ENCODE results near the gene EID2B.

EID2B gene

DNA sequence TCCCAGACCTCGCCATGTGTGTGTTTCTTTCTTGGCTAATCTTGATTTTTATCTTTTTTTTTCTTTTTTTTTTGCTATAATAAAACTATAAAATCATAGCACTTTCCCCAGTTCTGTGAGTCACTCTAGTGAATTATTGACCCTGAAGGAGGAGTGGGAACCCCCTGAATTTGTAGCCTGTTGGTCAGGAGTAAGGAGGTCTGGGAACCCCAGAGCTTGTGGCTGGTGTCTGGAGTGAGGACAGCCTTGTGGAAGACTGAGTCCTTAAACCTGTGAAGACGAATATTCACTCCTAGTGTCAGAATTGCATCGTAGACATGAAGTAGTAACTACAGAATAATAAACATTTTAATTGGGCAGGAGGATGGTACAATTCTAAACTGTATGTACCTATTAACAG is 7.4 kb downstream of the EID2B start:
- DNase-seq, result no peak

DNA sequence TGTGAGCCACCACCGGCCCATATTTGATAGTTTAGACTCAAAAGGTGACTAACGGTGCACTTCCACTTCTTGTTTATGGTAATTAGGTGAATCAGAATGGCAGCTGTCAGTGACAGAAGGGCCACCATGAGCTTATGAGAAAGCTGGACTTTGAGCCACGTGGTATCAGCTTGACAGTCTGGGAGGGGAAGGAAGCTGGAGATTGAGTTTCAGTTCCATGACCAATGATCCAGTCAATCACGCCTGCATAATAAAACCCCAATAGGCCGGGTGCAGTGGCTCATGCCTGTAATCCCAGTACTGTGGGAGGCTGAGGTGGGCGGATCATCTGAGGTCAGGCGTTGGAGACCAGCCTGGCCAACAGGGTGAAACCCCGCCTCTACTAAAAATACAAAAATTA is 8.2 kb downstream of the EID2B start:
- DNase-seq, result no peak

DNA sequence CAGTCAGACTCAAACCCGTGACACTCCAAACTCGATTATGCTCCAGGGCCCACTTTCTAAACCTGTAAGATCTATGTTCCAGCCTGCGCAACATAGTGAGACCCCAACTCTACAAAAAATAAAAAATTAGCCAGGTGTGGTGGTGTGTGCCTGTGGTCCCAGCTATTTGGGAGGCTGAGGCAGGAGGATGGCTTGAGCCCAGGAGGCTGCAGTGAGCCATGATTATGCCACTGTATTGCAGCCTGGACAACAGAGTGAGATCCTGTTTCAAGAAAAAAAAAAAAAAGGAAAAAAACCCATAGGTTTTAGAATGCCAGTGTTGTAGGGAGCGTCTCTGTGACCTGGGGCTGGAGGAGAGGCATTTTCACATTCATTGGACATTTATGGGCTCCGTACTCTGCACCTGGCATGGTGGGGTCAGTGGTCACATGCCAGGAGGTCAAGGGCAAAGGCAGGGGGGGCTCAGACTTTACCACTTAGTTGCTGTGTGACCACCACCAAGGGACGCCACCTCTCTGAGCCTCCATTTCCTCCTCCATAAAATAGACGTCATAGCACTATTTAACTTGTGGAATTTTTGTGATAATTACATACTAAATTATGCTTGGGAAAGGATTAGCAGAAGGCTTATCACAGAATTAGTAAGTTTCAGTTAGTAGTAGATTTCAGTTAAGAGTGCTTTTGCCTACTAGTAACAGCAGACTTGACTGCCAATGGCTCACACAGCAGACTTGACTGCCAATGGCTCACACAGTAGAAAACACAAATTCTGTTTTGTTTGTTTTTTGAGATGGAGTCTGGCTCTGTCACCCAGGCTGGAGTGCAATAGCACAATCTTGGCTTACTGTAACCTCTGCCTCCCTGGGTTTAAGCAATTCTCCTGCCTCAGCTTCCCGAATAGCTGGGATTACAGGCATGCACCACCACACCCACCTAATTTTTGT is 11.8 kb downstream of the EID2B start:
- DNase-seq, result no peak

DNA sequence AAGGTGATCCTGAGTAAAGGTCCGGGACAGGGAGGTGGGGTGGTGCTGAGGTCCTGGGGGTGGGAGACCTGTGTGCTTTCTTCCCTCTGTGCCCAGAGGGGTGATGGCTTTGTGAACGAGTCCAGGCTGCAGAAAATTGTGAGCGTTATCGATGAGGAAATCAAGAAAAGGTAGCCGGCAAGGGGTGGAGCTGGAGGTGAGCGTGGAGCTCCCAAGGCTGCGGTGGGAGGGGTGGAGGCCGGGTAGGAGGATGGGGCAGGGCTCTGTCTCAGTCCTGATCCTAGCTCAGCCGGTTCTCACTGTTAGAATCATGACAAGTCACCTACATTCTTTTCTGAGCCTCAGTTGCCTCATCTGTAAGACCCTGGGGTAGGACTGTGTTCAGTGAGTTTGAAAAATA is 13.7 kb downstream of the EID2B start:
- DNase-seq, result no peak

DNA sequence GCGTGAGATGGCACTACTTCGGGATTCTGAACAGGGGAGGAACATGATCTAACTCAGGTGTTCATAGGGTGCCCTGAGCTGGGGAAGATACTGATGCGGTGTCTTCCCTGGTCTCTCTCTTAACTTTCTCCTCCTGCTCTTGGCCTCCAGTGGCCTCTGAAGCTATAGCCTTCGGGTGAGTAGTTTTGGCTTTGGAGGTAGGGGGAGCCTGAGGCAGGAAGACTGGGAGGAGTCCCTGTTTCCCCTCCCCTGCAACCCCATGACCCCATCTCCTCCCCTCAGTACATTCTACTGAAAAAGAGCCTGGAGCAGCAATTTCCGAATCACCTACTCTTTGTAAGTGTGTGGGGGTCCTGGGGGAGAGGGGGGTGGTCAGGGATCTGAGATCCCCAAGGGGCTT is 14.2 kb downstream of the EID2B start:
- DNase-seq, result no peak

DNA sequence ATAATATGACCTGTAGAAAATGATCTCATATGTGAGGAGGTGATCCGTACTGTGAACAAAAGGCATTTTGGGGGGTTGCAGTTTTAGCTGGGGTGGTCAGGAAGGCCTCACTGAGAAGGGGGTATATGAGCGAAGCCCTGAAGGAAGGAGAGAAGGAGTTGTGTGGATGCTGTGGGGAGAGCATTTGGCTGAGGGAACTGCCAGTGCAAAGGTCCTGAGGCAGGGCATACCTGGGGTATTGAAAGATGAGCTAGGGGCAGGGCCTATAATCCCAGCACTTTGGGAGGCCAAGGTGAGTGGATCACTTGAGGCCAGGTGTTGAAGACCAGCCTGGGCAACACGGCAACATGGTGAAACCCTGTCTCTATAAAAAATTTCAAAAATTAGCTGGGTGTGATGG is 15.2 kb downstream of the EID2B start:
- DNase-seq, result no peak

DNA sequence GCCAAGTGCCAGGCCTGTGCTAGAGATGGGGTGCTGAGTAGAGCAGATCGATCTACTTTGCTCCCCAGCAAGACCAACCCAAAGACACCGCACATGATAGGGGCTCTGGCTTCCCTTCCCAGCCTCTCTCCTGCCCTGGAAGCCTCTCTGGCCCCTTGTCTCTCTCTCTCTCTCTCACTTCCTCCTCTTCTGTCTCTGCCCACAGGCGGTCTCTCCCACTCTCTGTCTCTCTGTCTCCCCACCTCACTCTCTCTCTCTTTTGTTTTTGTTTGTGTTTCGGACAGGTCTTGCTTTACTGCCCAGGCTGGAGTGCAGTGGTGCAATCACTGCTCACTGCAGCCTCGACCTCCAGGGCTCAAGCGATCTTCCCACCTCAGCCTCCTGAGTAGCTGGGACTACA is 16.4 kb downstream of the EID2B start:
- no peak for DNase-seq

DNA sequence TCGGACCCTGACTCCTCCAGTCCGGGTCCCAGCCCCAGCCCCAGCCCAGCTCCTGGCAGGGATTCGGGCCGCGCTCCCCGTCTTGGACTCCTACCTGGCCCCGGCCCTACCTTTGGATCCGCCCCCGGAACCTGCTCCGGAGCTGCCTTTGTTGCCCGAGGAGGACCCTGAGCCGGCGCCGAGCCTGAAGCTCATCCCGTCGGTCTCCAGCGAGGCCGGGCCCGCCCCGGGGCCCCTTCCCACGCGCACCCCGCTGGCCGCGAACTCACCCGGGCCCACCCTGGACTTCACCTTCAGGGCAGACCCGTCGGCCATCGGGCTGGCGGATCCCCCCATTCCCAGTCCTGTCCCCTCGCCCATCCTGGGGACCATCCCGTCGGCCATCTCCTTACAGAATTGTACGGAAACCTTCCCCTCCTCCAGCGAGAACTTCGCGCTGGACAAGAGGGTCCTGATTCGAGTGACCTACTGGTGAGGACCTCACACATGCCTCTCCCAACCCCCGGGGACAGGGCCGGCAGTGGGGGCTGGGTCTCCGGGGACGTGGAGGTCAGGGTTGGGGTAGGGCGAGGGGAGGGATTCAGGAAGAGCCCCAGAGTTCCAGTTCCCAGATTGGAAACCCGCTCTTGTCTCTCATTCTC is 17.0 kb downstream of the EID2B start:
- DNase-seq, result no peak

DNA sequence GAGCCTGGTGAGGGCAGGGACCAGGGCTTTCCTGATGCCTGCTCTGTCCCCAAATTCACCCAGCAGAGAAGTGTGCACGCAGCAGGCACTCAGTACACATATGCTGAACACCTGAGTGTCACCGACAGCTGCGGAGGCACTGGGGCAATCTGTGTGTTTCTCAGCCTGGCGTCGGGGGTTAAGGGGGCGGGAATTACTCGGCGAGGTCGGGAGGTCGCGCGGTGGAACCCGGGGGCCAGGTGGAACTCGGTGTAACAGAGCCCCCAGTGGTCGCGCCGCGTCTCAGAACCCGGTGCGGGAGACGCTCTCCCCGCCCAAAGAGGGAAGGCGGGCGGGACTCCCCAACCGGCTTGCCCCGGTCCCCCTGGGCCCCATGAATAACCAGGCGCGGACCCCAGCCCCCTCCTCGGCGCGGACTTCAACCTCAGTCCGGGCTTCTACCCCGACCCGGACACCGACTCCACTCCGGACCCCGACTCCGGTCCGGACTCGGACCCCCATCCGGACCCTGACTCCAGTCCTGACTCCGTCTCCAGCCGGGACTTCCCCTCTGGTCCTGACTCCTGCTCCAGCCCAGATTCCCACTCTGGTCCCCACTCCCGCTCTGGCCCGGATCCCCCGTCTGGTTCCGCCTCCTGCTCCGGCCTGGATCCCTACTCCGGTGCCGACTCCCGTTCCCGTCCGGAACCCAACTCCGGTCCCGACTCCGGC is 17.7 kb downstream of the EID2B start, which contains the start of gene SELENOV:
TSS of gene SELENOV (plus strand) at position 300 of the 711 bp plus-strand sequence. CDS start at position 374, 74 bp downstream.
- peak; percentile 36 for DNase-seq

DNA sequence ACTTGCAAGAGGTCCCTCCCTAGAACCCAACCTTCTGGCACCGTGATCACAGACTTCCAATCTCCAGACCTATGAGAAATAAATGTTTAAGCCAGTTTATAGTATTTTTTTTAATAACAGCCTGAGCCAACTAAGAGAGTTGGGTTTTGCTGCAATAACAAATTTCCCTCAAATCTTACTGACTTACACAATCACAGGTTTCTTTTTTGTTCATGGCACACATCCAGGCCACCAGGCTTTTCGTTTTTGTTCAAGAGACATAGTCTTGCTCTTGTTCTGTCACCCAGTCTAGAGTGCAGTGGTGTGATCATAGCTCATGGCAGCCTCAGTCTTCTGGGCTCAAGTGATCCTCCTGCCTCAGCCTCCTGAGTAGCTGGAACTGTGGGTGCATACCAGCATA is 19.7 kb downstream of the EID2B start:
- no peak for DNase-seq

DNA sequence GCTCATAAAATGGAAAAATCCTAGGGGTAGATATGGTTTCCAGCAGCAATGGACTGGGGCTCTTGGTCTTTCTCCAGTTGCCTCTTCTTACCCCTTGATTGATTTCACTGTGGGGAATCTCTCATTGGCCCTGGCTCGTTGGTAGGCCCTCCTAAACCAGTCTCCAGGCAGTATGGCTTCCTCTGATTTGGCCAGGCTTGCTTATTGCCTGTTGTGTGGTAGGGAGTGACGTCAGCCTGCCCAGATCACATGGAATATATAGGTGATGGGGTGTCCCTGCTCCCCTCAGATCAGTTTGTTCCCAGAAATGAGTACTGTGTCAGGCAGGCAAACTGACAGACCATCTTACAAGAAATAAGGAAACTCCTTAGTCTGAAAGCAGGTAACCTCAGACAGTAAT is 23.4 kb downstream of the EID2B start:
- DNase-seq, result no peak

DNA sequence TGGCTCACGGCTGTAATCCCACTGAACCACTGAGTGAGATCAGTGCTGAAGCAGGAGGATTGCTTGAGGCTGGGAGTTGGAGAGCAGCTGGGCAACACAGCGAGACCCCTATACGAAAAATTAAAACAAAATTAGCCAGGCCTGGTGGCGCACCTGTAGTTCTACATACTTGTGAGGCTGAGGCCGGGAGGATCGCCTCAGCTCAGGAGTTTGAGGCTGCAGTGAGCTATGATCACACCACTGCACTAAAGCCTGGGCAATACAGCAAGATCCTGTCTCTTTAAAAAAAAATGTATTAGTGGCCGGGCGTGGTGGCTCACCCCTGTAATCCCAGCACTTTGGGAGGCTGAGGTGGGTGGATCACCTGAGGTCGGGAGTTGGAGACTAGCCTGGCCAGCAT is 24.0 kb downstream of the EID2B start:
- no peak for DNase-seq

DNA sequence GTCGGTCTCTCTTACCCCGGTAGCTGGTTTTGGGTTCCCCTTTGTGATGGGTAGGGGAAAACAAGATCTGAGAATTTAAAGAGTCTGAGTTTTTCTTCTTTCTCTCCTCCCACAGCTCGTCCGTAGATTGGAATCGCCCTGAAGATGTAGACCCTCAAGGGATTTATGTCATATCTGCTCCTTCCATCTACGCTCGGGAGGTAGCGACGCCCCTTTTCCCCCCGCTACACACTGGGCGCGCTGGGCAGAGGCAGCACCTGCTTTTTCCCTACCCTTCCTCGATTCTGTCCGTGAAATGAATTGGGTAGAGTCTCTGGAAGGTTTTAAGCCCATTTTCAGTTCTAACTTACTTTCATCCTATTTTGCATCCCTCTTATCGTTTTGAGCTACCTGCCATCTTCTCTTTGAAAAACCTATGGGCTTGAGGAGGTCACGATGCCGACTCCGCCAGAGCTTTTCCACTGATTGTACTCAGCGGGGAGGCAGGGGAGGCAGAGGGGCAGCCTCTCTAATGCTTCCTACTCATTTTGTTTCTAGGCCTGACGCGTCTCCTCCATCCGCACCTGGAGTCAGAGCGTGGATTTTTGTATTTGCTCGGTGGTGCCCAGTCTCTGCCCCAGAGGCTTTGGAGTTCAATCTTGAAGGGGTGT is 24.8 kb downstream of the EID2B start:
- no peak for DNase-seq

DNA sequence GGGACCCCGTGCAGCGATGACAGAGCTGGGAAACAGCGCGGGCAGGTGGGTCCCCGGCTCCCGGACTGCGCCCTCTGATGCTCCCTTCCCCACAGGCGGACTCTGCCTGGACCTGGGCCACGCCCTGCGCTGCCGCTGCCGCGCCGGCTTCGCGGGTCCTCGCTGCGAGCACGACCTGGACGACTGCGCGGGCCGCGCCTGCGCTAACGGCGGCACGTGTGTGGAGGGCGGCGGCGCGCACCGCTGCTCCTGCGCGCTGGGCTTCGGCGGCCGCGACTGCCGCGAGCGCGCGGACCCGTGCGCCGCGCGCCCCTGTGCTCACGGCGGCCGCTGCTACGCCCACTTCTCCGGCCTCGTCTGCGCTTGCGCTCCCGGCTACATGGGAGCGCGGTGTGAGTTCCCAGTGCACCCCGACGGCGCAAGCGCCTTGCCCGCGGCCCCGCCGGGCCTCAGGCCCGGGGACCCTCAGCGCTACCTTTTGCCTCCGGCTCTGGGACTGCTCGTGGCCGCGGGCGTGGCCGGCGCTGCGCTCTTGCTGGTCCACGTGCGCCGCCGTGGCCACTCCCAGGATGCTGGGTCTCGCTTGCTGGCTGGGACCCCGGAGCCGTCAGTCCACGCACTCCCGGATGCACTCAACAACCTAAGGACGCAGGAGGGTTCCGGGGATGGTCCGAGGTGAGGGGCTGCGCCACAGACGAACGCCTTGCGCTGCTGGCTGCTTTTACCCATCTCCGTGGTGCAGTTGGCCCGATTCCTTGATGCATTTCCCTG is 25.5 kb downstream of the EID2B start:
- no peak for DNase-seq

DNA sequence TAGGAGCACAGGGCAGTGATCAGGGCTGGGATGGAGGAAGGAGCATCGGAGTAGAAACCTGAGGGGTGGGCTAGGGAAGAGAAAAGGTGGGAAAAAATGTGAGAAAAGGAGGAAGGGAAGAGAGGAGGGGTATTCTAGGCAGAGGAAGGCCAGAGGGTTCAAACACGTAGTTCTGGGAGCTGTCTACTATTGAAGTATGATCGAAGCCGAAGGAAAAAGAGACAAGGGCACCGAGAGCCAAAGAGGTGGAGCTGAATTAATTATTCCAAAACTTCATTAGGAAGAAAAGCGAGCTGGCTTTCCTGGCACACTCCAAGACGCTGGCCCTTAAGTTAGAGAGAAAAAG is 26.1 kb downstream of the EID2B start:
- DNase-seq, result no peak

DNA sequence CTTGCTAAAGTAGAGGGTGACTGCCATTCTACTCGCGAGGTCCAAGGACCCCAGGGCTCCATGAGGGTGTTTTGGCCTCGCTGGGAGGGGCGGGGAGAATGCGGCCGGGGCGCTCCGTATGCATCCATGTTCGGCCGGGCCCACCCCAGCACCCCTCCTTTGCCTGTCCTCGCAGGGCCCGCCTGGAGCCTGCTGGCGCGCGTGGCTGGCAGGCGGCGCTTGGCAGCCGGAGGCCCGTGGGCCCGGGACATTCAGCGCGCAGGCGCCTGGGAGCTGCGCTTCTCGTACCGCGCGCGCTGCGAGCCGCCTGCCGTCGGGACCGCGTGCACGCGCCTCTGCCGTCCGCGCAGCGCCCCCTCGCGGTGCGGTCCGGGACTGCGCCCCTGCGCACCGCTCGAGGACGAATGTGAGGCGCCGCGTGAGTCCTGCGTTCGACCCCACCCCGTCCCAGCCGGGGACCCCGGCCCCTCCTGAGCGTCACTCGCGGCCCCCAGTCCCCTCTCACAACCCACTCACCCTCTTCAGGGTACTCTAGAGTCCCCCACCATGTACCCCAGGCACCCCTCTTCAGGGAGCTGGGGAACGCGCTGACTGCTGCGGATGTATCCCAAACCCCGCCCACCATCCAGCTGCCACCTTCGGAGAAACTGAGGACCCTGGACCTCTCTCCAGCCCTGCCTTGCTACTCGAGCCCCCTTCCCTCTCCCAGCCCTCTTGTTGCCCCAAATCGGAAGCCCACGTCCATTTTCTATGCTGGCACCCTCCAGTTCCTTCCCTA is 29.8 kb downstream of the EID2B start:
- DNase-seq, result peak; percentile 21

DNA sequence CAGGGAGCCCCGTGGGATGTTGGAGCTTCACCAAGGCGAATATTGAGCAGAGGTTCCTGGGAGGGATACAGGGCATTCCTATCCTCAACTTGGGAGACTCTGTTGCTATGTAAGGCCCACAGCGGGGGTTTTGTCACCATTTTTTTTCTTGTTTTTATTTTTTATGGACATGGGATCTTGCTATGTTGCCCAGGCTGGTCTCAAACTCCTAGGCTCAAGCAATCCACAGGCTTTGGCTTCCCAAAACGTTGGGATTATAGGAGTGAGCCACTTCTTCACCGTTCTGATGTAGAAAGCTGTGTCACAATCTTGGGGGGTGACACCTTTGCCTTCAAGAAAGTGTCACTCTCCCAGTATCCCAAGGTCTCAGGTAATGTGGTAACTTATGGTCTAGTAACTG is 31.3 kb downstream of the EID2B start:
- no peak for DNase-seq

DNA sequence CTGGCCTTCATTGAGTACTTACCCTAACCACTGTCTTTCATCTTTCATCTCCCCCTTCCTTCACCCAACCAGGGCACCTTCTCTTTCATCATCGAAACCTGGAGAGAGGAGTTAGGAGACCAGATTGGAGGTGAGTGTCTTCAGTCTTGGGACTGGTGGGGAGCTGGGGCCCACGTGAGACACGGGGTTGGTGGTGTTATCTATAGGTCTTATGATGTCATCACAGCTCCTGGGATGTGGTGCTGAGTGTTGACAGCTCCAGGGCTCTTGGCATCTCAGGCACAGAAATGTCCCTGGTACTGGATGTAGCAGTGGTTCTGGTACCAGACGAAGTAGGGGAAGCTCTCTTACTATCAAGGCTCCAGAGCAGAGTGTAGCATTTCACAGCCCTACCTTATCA is 32.1 kb downstream of the EID2B start:
- no peak for DNase-seq

DNA sequence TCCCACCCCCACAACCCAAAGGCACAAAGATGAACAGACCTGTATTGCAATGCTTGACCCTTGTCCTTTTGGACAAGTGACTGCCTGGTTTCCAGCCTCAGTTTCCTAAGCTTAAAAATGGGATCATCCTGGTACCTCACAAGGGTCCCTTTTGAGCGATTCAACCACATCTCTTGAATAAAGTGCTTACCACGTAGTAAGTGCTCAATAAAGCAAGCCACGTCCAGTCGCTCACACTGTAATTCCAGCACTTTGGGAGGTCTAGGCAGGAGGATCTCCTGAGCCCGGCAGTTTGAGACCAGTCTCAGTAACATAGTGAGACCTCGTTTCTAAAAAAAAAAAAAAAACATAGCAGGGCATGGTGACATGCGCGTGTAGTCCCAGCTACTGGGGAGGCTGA is 32.7 kb downstream of the EID2B start:
- no peak for DNase-seq

DNA sequence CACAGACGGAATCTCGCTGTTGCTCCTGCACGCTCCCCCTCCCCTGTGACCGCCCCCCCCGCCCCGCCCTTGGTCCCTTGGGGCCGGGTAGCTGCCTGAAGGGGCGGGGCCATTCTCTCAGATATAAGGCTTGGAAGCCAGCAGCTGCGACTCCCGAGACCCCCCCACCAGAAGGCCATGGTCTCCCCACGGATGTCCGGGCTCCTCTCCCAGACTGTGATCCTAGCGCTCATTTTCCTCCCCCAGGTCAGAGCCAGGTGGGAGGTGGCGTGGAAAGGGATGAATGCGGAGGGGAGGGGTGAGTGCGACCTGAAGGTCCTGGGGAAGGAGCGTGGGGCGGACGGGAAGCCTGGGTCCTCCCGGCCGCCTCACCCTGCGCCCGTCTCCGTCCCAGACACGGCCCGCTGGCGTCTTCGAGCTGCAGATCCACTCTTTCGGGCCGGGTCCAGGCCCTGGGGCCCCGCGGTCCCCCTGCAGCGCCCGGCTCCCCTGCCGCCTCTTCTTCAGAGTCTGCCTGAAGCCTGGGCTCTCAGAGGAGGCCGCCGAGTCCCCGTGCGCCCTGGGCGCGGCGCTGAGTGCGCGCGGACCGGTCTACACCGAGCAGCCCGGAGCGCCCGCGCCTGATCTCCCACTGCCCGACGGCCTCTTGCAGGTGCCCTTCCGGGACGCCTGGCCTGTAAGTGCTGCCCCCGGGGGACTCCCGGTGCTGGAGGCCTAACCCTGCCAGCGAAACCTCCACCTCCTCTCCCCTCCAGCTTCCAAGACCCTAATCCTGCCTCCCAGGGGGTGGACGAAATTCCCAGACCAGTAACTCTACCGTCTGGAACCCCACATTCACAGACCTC is 33.6 kb downstream of the EID2B start, which contains the start of gene DLL3:
TSS of gene DLL3 (plus strand) at position 150 of the 845 bp plus-strand sequence. CDS start at position 178, 28 bp downstream.
- peak; percentile 57 for DNase-seq

All from NCI-H1092 (cell line).